Ectodermal cell (in vitro differentiated cells): ENCODE measurements around the gene UNC13A.
A peak's percentile ranks its signal among the peaks of the same experiment; 100 is the strongest.
"Not testable (repeated sequence)": the region's sequence is repeated elsewhere in the genome, so short reads cannot be mapped to it uniquely, and the experiment has no call there.

Experiments used
- H3K27ac ChIP-seq: 2 replicates; pipeline ENCODE4 v1.7.0; 2013; ENCODE audit warnings: mild to moderate bottlenecking, low read depth, low read length; ENCODE audit not compliant: insufficient read depth, poor library complexity, severe bottlenecking
- H3K27me3 ChIP-seq: 2 replicates; pipeline ENCODE4 v1.7.0; 2013; ENCODE audit warnings: mild to moderate bottlenecking, low read length; ENCODE audit not compliant: insufficient read depth, control insufficient read depth, poor library complexity, severe bottlenecking
- H3K36me3 ChIP-seq: one replicate; pipeline ENCODE4 v1.7.0; 2013; ENCODE audit warnings: low read length; ENCODE audit not compliant: control insufficient read depth, insufficient read depth
- H3K4me1 ChIP-seq: one replicate; pipeline ENCODE4 v1.7.0; 2013; ENCODE audit warnings: low read length; ENCODE audit not compliant: control insufficient read depth, insufficient read depth
- H3K4me3 ChIP-seq: 2 replicates; pipeline ENCODE4 v1.7.0; 2013; ENCODE audit warnings: low read depth, low read length, control low read depth; ENCODE audit not compliant: insufficient read depth
- H3K9me3 ChIP-seq: 2 replicates; pipeline ENCODE4 v1.7.0; 2013; ENCODE audit warnings: mild to moderate bottlenecking, low read length, moderate library complexity; ENCODE audit not compliant: control insufficient read depth
- WGBS, 2 experiments: methylation state at CpG; one replicate each; pipeline ENCODE4 v1.1.7; 2013; ENCODE audit warnings: missing lambda C conversion rate in 2 of 2; 5-methylcytosine and 5-hydroxymethylcytosine counted together

UNC13A gene

GRCh38 chr19:17605761-17606589 lies 82.2 kb downstream of the UNC13A start:
- 16 to 21% methylated on average over 85 of the region's 85 CpGs for WGBS, 2 experiments
- Histone ChIP-seq H3K9me3 (no peaks in the 10 kb centered on the region), H3K27me3 (no peaks in the 10 kb centered on the region), H3K36me3 (no peaks in the 10 kb centered on the region), H3K4me1 (no peaks in the 10 kb centered on the region), H3K27ac (peak overlapping the region; percentile 80), H3K4me3 (peak overlapping the region; percentile 43)

DNA sequence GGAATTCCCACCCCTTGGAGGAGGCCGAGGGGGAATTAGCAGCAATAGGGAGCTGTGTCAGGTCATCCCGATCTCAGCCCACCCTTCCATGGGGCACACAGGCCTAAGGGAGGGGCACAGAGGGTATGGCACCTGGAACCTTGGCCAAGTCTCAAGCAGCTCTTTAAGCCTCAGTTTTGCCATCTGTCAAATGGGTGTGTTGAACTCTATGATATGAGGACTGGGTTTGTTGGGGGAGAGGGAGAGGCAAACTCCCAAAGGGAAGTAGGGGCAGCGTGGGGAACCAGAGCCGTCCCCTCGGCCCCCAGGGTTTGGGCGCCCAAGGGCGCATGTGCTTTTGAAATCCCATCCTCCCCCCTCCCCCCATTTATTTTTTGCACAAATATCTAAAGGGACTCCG lies 83.0 kb downstream of the UNC13A start:
- Histone ChIP-seq H3K4me3 (no peak overlapping the region), H3K9me3 (no peaks in the 10 kb centered on the region), H3K27ac (no peak overlapping the region), H3K4me1 (no peaks in the 10 kb centered on the region), H3K27me3 (no peaks in the 10 kb centered on the region), H3K36me3 (no peaks in the 10 kb centered on the region)
- 95 to 96% methylated on average over 8 of the region's 8 CpGs for WGBS, 2 experiments

GRCh38 chr19:17604372-17605025 lies 83.7 kb downstream of the UNC13A start:
- no peaks in the 10 kb centered on the region for H3K9me3 ChIP-seq

GRCh38 chr19:17602872-17603510 lies 85.2 kb downstream of the UNC13A start:
- no peak overlapping the region for H3K4me3 ChIP-seq
- no peaks in the 10 kb centered on the region for H3K4me1 ChIP-seq
- no peak overlapping the region for H3K27ac ChIP-seq
- 80 to 88% methylated on average over 7 of the region's 7 CpGs for WGBS, 2 experiments
- no peaks in the 10 kb centered on the region for H3K36me3 ChIP-seq
- no peaks in the 10 kb centered on the region for H3K9me3 ChIP-seq
- no peaks in the 10 kb centered on the region for H3K27me3 ChIP-seq

More at GRCh38 chr19:17604372-17605025, 83.7 kb downstream of the UNC13A start:
- Histone ChIP-seq H3K36me3 (no peaks in the 10 kb centered on the region), H3K27me3 (no peaks in the 10 kb centered on the region), H3K4me3 (no peak overlapping the region), H3K27ac (no peak overlapping the region), H3K4me1 (no peaks in the 10 kb centered on the region)
- WGBS, 2 experiments = 90 to 91% methylated on average over 8 of the region's 8 CpGs

- H3K27ac ChIP-seq = no peak overlapping the region
- H3K4me1 ChIP-seq = no peaks in the 10 kb centered on the region
- no peaks in the 10 kb centered on the region for H3K27me3 ChIP-seq
- H3K36me3 ChIP-seq = no peaks in the 10 kb centered on the region
- no peaks in the 10 kb centered on the region for H3K9me3 ChIP-seq
- no peak overlapping the region for H3K4me3 ChIP-seq
- 88 to 90% methylated on average over 8 of the region's 8 CpGs for WGBS, 2 experiments
These were observed 85.9 kb downstream of the UNC13A start for GRCh38 chr19:17602217-17602616.

- Histone ChIP-seq H3K4me1 (no peaks in the 10 kb centered on the region), H3K4me3 (no peak overlapping the region), H3K27me3 (no peaks in the 10 kb centered on the region), H3K27ac (no peak overlapping the region), H3K9me3 (no peaks in the 10 kb centered on the region), H3K36me3 (no peaks in the 10 kb centered on the region)
- 69 to 72% methylated on average over 9 of the region's 9 CpGs for WGBS, 2 experiments
These were observed 86.5 kb downstream of the UNC13A start for GRCh38 chr19:17601683-17602082.

- Histone ChIP-seq H3K4me3 (no peak overlapping the region), H3K36me3 (no peaks in the 10 kb centered on the region), H3K27ac (no peak overlapping the region)
These were observed 88.4 kb downstream of the UNC13A start for GRCh38 chr19:17599780-17600179.

DNA sequence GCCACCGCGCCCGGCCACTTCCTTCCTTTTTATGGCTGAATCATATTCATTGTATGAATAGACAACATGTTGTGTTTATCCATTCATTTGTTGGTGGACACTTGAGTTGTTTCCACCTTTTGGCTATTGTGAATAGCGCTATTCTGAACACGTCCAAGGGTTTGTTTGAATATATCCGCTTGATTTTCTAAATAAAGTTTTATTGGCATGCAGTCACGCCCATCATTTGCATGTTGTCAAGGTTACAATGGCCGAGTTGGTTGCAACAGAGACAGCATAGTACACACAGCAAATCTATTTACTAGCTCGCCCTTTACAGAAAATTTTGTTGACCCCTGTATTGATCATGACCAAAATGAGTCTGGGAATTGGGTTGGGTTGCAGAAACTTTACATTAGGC lies 89.2 kb downstream of the UNC13A start:
- Histone ChIP-seq H3K27me3 (no peaks in the 10 kb centered on the region), H3K27ac (no peak overlapping the region), H3K4me3 (no peak overlapping the region), H3K9me3 (no peaks in the 10 kb centered on the region), H3K4me1 (no peaks in the 10 kb centered on the region), H3K36me3 (no peaks in the 10 kb centered on the region)
- WGBS, 2 experiments = 94 to 96% methylated on average over 9 of the region's 9 CpGs

More at GRCh38 chr19:17599780-17600179, 88.4 kb downstream of the UNC13A start:
- Histone ChIP-seq H3K9me3 (no peaks in the 10 kb centered on the region), H3K4me1 (no peaks in the 10 kb centered on the region), H3K27me3 (no peaks in the 10 kb centered on the region)
- 95% methylated on average over 10 of the region's 10 CpGs for WGBS, 2 experiments

DNA sequence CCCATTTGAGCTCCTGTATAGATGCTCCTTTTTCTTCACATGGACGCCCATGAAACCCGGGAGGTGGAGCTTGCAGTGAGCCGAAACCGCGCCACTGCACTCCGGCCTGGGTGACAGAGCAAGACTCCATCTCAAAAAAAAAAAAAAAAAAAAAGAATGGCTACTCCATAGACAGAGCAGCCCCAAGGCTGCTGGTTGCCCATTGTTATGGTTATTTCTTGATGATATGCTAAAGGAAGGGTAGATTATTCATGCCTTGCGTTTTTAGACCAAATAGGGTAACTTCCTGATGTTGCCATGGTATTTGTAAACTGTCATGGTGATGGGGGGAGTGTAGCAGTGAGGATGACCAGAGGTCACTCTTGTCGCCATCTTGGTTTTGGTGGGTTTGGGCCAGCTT lies 90.1 kb downstream of the UNC13A start:
- not testable (repeated sequence) for H3K4me1 ChIP-seq, H3K27me3 ChIP-seq, H3K36me3 ChIP-seq, H3K27ac ChIP-seq, H3K4me3 ChIP-seq, H3K9me3 ChIP-seq
- WGBS, 2 experiments = 70 to 73% methylated on average over 8 of the region's 8 CpGs

DNA sequence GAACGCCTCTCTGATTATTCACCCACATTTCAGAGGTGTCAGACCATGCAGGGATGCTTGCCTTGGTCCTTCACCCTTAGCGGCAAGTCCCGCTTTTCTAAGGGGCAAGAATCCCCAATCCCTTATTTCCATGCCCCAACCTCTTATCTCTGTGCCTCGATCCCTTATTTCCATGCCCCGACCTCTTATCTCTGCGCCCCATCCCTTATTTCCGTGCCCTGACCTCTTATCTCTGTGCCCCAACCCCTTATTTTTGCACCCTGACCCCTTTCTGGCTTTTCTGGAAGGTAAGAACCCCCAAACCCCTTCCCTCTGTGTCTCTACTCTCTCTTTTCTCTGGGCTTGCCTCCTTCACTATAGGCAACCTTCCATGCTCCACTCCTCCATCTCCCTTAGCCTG lies 93.9 kb downstream of the UNC13A start:
- H3K27ac ChIP-seq, H3K27me3 ChIP-seq, H3K36me3 ChIP-seq, H3K4me1 ChIP-seq, H3K4me3 ChIP-seq, H3K9me3 ChIP-seq: not testable (repeated sequence)
- 77 to 81% methylated on average over 7 of the region's 7 CpGs for WGBS, 2 experiments
